Measurements from ENCODE around the gene MTFR2.

MTFR2 gene

DNA sequence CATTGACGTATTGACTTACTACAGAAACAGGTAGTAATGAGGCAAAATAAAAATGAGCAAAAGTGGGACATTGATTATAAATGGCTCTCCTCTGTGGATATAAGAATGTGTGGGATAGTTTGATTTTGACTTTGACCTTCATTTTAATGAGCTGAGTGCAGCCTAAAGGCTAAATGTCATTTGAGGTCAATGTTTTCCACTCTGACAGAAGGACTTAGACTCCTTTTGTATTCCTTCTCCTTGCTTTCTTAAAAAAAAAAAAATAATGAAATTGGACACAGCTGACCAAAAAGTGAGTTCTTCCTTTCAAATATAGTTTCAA is 68.6 kb downstream of the MTFR2 start:
- no peak for DNase-seq

All from activated CD8-positive, alpha-beta memory T cell treated with anti-CD3 and anti-CD28 coated beads, Interleukin-2, amount 50 U/mL, for 48 hours (primary cell).